Breast epithelium (tissue), 3 donors: ENCODE measurements around the gene TNFSF9.

ENCODE experiments used
- POLR2AphosphoS5 ChIP-seq, 3 donors: sonication (generic); formaldehyde crosslinking; IDR thresholded peaks; one replicate each; pipeline ENCODE4 v1.6.1; 2017; ENCODE audit warnings: antibody characterized with exemption in 3 of 3
- TF ChIP-seq, protein P1 (sequence below), 3 donors: fragments of 450-650 bp; IDR thresholded peaks; one replicate each; pipeline ENCODE4 v1.5.1; 2016 to 2017; ENCODE audit warnings: antibody characterized with exemption in 3 of 3, mild to moderate bottlenecking in 3 of 3, moderate library complexity in 3 of 3

DNA sequence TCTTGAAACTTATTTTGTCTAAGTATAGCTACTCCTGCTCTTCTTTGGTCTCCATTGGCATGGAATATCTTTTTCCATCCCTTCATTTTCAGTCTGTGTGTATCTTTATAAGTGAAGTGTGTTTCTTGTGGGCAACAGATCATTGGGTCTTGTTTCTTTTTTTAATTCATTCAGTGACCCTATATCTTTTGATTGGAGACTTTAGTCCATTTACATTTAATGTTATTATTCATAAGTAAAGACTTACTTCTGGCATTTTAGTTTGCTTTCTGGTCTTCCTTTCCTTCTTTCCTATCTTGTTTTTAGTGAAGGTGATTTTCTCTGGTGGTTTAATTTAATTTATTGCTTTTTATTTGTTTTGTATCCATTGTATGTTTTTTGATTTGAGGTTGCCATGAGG lies 40.3 kb downstream of the TNFSF9 start:
- TF ChIP-seq, protein P1, sequence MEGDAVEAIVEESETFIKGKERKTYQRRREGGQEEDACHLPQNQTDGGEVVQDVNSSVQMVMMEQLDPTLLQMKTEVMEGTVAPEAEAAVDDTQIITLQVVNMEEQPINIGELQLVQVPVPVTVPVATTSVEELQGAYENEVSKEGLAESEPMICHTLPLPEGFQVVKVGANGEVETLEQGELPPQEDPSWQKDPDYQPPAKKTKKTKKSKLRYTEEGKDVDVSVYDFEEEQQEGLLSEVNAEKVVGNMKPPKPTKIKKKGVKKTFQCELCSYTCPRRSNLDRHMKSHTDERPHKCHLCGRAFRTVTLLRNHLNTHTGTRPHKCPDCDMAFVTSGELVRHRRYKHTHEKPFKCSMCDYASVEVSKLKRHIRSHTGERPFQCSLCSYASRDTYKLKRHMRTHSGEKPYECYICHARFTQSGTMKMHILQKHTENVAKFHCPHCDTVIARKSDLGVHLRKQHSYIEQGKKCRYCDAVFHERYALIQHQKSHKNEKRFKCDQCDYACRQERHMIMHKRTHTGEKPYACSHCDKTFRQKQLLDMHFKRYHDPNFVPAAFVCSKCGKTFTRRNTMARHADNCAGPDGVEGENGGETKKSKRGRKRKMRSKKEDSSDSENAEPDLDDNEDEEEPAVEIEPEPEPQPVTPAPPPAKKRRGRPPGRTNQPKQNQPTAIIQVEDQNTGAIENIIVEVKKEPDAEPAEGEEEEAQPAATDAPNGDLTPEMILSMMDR (IDR thresholded peaks at IDR 0.05) = no peak
- TF ChIP-seq POLR2AphosphoS5 (IDR thresholded peaks at IDR 0.05) = no peak
